Endodermal cell (in vitro differentiated cells): Measurements from ENCODE around the gene TBC1D4. TPM values are rescaled to one million over a fixed set of nuclear protein-coding genes. Genes with fewer than 3 reads are reported as not detected.

Experiments used
- DNase-seq: peaks from one replicate; pipeline ENCODE4 v3.0.0-alpha.2; 2017
- H3K27ac ChIP-seq: 2 replicates; pipeline ENCODE4 v1.5.1; 2013; ENCODE audit warnings: mild to moderate bottlenecking, low read depth, low read length, moderate library complexity
- H3K27me3 ChIP-seq: 2 replicates; pipeline ENCODE4 v1.6.1; 2013; ENCODE audit warnings: mild to moderate bottlenecking, low read length, moderate library complexity; ENCODE audit not compliant: insufficient read depth, control insufficient read depth, poor library complexity, severe bottlenecking
- H3K36me3 ChIP-seq: 2 replicates; pipeline ENCODE4 v1.7.0; 2013; ENCODE audit warnings: mild to moderate bottlenecking, low read length, moderate library complexity; ENCODE audit not compliant: control insufficient read depth, insufficient read depth
- H3K4me1 ChIP-seq: one replicate; pipeline ENCODE4 v1.7.0; 2013; ENCODE audit warnings: low read length; ENCODE audit not compliant: control insufficient read depth, insufficient read depth
- H3K4me3 ChIP-seq: 2 replicates; pipeline ENCODE4 v1.5.1; 2013; ENCODE audit warnings: mild to moderate bottlenecking, low read length, moderate library complexity
- H3K9ac ChIP-seq: 2 replicates; pipeline ENCODE4 v1.6.1; 2013; ENCODE audit warnings: mild to moderate bottlenecking, low read length, moderate library complexity; ENCODE audit not compliant: poor library complexity, severe bottlenecking; ENCODE audit errors: extremely low read depth
- H3K9me3 ChIP-seq: 2 replicates; pipeline ENCODE4 v1.6.1; 2013; ENCODE audit warnings: mild to moderate bottlenecking, low read length, moderate library complexity; ENCODE audit not compliant: control insufficient read depth
- H3K27ac Mint-ChIP-seq: 2 replicates; pipeline ENCODE4 v1.8.0; 2020; ENCODE audit warnings: mixed read lengths
- H3K27me3 Mint-ChIP-seq: 2 replicates; pipeline ENCODE4 v1.8.0; 2021; ENCODE audit warnings: mild to moderate bottlenecking, mixed read lengths; ENCODE audit not compliant: insufficient read depth
- H3K36me3 Mint-ChIP-seq: 2 replicates; pipeline ENCODE4 v1.8.0; 2020; ENCODE audit warnings: low read depth, mixed read lengths
- H3K4me1 Mint-ChIP-seq: 2 replicates; pipeline ENCODE4 v1.8.0; 2020; ENCODE audit warnings: mixed read lengths
- H3K4me3 Mint-ChIP-seq: 2 replicates; pipeline ENCODE4 v1.8.0; 2020; ENCODE audit warnings: mild to moderate bottlenecking, moderate library complexity, mixed read lengths
- H3K9me3 Mint-ChIP-seq: 2 replicates; pipeline ENCODE4 v1.8.0; 2020; ENCODE audit warnings: mild to moderate bottlenecking, mixed read lengths
- WGBS, 2 experiments: methylation state at CpG; one replicate each; pipeline versions ENCODE4 v1.1.5 to v1.1.7; 2013; ENCODE audit warnings: missing lambda C conversion rate in 2 of 2, mixed read lengths in 1 of 2; ENCODE audit not compliant: insufficient coverage in 1 of 2, insufficient read length in 1 of 2; 5-methylcytosine and 5-hydroxymethylcytosine counted together
- total RNA-seq, 2 donors: library from RNA; stranded (reverse); fragmentation: NEBNext Ultra II Directional in 1 of 2; extraction: Animal tissue kit (Norgen Biotek cat#: 25700) in 1 of 2; gene quantifications; 2 replicates in 1 of 2; 3 replicates in 1 of 2; pipeline ENCODE4 v1.2.1, GENCODE V29; 2021
- TF ChIP-seq, protein P1 (sequence below): fragments of 200-600 bp; sonication (generic); conservative IDR thresholded peaks from 2 replicates; pipeline ENCODE4 v1.5.0; 2021; ENCODE audit warnings: antibody characterized with exemption, mild to moderate bottlenecking

Gene TBC1D4
- total RNA-seq, 2 donors from 2014 or later: 3.2 to 4.7 TPM

DNA sequence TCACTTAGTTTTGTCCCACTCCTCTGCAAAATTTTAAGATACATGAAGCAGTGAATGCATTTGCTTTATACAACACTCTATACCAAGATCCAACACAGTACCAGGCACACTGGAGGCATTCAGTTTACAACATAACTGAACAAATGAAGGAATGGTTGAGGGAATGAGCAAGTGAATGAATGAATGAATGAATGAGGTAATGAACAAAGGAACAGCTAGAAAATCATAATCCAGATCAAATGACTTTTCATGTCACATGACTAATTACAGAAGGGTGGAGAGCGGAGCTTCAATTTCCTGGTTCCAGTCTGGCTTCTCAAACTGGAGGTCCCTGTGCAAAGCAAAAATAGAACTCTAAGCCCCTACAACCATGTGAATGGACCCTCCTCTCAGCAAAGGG is 16.7 kb downstream of the TBC1D4 start:
- no peaks in the 10 kb centered on the region for H3K4me1 ChIP-seq
- H3K9ac ChIP-seq: no peak overlapping the region
- DNase-seq: no peak
- Mint-ChIP-seq H3K4me3 (no peak overlapping the region), H3K4me1 (peaks cover 5% of the 10 kb centered on the region), H3K27ac (no peak overlapping the region), H3K9me3 (peaks cover 31% of the 10 kb centered on the region), H3K36me3 (peaks cover 17% of the 10 kb centered on the region), H3K27me3 (peaks cover 61% of the 10 kb centered on the region)
- peaks cover 38% of the 10 kb centered on the region for H3K9me3 ChIP-seq
- H3K27ac ChIP-seq: no peak overlapping the region
- H3K27me3 ChIP-seq: peaks cover 53% of the 10 kb centered on the region
- WGBS, 2 experiments: 93 to 100% methylated on average over 1 of the region's 1 CpG
- TF ChIP-seq, protein P1, sequence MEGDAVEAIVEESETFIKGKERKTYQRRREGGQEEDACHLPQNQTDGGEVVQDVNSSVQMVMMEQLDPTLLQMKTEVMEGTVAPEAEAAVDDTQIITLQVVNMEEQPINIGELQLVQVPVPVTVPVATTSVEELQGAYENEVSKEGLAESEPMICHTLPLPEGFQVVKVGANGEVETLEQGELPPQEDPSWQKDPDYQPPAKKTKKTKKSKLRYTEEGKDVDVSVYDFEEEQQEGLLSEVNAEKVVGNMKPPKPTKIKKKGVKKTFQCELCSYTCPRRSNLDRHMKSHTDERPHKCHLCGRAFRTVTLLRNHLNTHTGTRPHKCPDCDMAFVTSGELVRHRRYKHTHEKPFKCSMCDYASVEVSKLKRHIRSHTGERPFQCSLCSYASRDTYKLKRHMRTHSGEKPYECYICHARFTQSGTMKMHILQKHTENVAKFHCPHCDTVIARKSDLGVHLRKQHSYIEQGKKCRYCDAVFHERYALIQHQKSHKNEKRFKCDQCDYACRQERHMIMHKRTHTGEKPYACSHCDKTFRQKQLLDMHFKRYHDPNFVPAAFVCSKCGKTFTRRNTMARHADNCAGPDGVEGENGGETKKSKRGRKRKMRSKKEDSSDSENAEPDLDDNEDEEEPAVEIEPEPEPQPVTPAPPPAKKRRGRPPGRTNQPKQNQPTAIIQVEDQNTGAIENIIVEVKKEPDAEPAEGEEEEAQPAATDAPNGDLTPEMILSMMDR: no peak
- H3K4me3 ChIP-seq: peak overlapping the region; percentile 58
- no peaks in the 10 kb centered on the region for H3K36me3 ChIP-seq

DNA sequence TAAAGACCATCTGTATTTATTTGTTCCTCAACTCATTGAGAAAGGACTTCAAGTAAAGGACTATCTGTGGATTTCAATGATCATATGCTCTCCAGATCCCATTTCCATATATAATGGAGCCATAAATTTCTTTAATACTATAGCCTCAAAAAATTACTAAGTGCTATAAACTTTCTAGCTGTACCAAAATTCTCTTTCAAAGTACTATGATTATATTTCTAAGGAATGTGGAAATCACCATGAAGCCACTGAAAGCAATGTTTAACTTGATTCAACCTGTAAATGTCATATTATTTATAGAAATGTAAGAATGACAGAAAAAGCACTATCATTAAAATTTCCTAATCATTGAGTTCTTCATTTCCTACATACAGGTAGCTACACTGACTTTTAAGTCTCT is 20.7 kb downstream of the TBC1D4 start:
- Mint-ChIP-seq H3K4me3 (no peak overlapping the region), H3K9me3 (peaks cover 30% of the 10 kb centered on the region), H3K4me1 (peaks cover 11% of the 10 kb centered on the region), H3K36me3 (peaks cover 17% of the 10 kb centered on the region), H3K27me3 (peaks cover 82% of the 10 kb centered on the region), H3K27ac (no peak overlapping the region)
- peaks cover 61% of the 10 kb centered on the region for H3K27me3 ChIP-seq
- peaks cover 38% of the 10 kb centered on the region for H3K9me3 ChIP-seq
- no peaks in the 10 kb centered on the region for H3K4me1 ChIP-seq
- DNase-seq: no peak
- no peak overlapping the region for H3K4me3 ChIP-seq
- H3K9ac ChIP-seq: no peak overlapping the region
- no peaks in the 10 kb centered on the region for H3K36me3 ChIP-seq
- H3K27ac ChIP-seq: no peak overlapping the region
- TF ChIP-seq, protein P1: no peak

DNA sequence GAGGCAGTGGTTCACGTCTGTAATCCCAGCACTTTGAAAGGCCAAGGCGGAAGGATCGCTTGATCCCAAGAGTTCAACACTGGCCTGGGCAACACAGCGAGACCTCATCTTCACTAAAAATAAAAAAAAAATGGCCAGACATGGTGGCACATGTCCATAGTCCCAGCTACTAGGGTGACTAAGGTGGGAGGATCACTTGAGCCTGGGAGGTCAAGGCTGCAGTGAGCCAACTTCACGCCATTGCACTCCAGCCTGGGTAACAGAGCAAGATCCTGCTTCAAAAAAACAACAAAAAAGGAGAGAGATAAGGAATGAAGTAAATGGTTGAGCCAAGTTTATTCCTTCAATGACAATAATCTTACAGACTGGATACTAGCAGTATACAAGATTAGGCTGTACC is 21.3 kb downstream of the TBC1D4 start:
- Mint-ChIP-seq H3K36me3 (peaks cover 13% of the 10 kb centered on the region), H3K27ac (no peak overlapping the region), H3K27me3 (peaks cover 83% of the 10 kb centered on the region), H3K4me3 (no peak overlapping the region), H3K4me1 (peaks cover 11% of the 10 kb centered on the region), H3K9me3 (peaks cover 24% of the 10 kb centered on the region)
- Histone ChIP-seq H3K4me3 (no peak overlapping the region), H3K9me3 (peaks cover 32% of the 10 kb centered on the region), H3K9ac (no peak overlapping the region), H3K27ac (no peak overlapping the region), H3K4me1 (no peaks in the 10 kb centered on the region), H3K27me3 (peaks cover 68% of the 10 kb centered on the region), H3K36me3 (no peaks in the 10 kb centered on the region)
- TF ChIP-seq, protein P1: no peak
- DNase-seq: no peak
- 69% methylated on average over 4 of the region's 5 CpGs; no CpG with 5 or more reads in 1 of the 2 experiments for WGBS, 2 experiments
